ENCODE data around the gene CELF2. TPM values are rescaled to one million over a fixed set of nuclear protein-coding genes. Genes with fewer than 3 reads are reported as not detected.

Gene CELF2
- total RNA-seq, 1 experiment from 2014 or later = 28.7 TPM

DNA sequence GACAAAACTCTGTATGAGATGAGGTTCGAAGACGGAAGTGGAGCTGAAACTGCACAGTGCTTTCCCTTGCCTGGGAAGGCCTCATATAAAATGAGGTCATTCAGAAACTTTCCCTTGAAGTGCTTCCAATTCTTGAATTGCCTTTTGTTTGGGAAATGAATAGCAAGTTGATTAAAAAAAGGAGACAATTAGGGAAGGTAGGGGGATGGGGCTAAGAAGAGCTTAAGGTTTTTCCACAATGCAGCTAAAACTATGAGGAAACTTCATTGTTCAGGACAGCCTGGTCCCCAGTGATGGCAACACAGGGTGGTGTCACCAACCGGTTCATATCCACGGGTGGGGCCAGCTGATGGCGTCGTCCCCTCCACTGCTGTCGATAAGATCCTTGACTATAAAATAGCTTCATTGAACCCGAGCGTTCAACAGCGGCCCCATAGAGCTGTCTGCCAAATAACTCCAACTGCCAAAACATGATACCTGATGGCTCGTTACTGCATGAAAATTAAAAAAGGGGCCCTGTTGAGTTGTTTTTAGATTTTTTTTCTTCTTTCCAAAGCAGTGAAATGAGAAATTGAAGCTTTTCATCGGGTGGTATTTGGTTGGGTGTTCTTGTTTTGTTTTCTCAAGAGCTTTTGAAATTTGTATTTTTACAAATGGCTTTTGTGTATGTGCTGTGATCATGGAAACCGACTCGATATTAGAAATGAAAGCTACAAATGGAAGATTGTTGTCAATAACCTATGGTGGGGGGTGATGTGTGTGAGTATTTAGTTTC lies 2.8 kb upstream of the CELF2 start:
- Histone ChIP-seq H3K79me1 (ENCODE audit: insufficient read depth, low read depth, low read length, poor library complexity, severe bottlenecking) (no peaks in the 10 kb centered on the region), H3K27me3 (ENCODE audit: insufficient read depth, low read length) (peaks cover 2% of the 10 kb centered on the region; the same call in 1 of the 2 replicates), H2BK120ac (ENCODE audit: low read depth, low read length, poor library complexity, severe bottlenecking) (no peak overlapping the region), H3K79me2 (ENCODE audit: insufficient read depth, low read length) (no peaks in the 10 kb centered on the region), H4K8ac (replicated peaks; ENCODE audit: insufficient read length, low read depth, low read length) (no peak overlapping the region), H2BK15ac (ENCODE audit: low read depth, low read length) (no peak overlapping the region), H3K4me2 (ENCODE audit: insufficient read depth, insufficient read length, low read length) (no peak overlapping the region), H3K23me2 (ENCODE audit: insufficient read length, low read depth, low read length, poor library complexity, severe bottlenecking) (peaks cover 8% of the 10 kb centered on the region), H3K4ac (ENCODE audit: low read depth, low read length) (no peak overlapping the region), H4K91ac (ENCODE audit: insufficient read length, low read depth, low read length) (no peak overlapping the region), H3K27ac (ENCODE audit: insufficient read length, low read depth, low read length) (no peak overlapping the region), H3K9ac (ENCODE audit: extremely low read depth, insufficient read length, low read length) (no peak overlapping the region), H4K5ac (ENCODE audit: insufficient read length, low read depth, low read length) (no peak overlapping the region), H3K23ac (ENCODE audit: insufficient read length, low read depth, low read length) (no peak overlapping the region), H3K18ac (ENCODE audit: insufficient read length, low read depth, low read length) (no peak overlapping the region), H3K9me3 (ENCODE audit: control insufficient read depth, low read depth, low read length) (no peaks in the 10 kb centered on the region), H3T11ph (ENCODE audit: low read length) (no peak overlapping the region), H2BK20ac (ENCODE audit: low read depth, low read length, poor library complexity, severe bottlenecking) (no peak overlapping the region), H2AK5ac (ENCODE audit: insufficient read length, low read length) (no peak overlapping the region), H3K56ac (ENCODE audit: insufficient read length, low read depth, low read length) (no peak overlapping the region), H2BK5ac (ENCODE audit: insufficient read length, low read length) (no peak overlapping the region), H2BK12ac (ENCODE audit: insufficient read length, low read depth, low read length) (no peak overlapping the region), H2AFZ (ENCODE audit: low read length) (no peak overlapping the region), H3K14ac (ENCODE audit: insufficient read depth, low read length) (no peak overlapping the region), H4K20me1 (ENCODE audit: control insufficient read depth, insufficient read depth, insufficient read length) (no peaks in the 10 kb centered on the region), H3K4me1 (ENCODE audit: insufficient read depth, low read length) (0 out of 2 replicates have a peak, but pooled peaks cover 4% of the 10 kb centered on the region)
- Mint-ChIP-seq H3K4me3 (no peak overlapping the region), H3K4me1 (peaks cover 35 to 43% of the 10 kb centered on the region in 2 experiments), H3K27me3 (ENCODE audit: low read depth) (peaks cover 38% of the 10 kb centered on the region), H3K36me3 (ENCODE audit: insufficient read depth in 1 of 3, low read depth in 3 of 3) (no peaks in the 10 kb centered on the region), H3K9me3 (no peaks in the 10 kb centered on the region), H3K27ac (no peak overlapping the region)
- no CpG with 5 or more reads among the region's 14 CpGs for WGBS (ENCODE audit: extremely low coverage, insufficient read length, low lambda C conversion rate)
- no peak for DNase-seq
- TF ChIP-seq, protein P1, sequence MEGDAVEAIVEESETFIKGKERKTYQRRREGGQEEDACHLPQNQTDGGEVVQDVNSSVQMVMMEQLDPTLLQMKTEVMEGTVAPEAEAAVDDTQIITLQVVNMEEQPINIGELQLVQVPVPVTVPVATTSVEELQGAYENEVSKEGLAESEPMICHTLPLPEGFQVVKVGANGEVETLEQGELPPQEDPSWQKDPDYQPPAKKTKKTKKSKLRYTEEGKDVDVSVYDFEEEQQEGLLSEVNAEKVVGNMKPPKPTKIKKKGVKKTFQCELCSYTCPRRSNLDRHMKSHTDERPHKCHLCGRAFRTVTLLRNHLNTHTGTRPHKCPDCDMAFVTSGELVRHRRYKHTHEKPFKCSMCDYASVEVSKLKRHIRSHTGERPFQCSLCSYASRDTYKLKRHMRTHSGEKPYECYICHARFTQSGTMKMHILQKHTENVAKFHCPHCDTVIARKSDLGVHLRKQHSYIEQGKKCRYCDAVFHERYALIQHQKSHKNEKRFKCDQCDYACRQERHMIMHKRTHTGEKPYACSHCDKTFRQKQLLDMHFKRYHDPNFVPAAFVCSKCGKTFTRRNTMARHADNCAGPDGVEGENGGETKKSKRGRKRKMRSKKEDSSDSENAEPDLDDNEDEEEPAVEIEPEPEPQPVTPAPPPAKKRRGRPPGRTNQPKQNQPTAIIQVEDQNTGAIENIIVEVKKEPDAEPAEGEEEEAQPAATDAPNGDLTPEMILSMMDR (conservative IDR thresholded peaks at IDR 0.05) = no peak
